Uterus (tissue), 2 donors: ENCODE data around the gene CPT1C.

Source experiments
- POLR2A ChIP-seq, 2 donors: fragments of 450-650 bp; IDR thresholded peaks; one replicate each; pipeline ENCODE4 v1.6.1; 2016; ENCODE audit warnings: antibody characterized with exemption in 2 of 2, mild to moderate bottlenecking in 1 of 2, moderate library complexity in 1 of 2
- TF ChIP-seq, protein P1 (sequence below), 4 experiments: fragments of 200-600 bp in 2 of 4; fragments of 450-650 bp in 2 of 4; sonication (generic) in 2 of 4; IDR thresholded peaks; one replicate each; pipeline ENCODE4 v1.5.1; 2016 to 2019; ENCODE audit warnings: antibody characterized with exemption in 4 of 4, mild to moderate bottlenecking in 2 of 4, moderate library complexity in 1 of 4

DNA sequence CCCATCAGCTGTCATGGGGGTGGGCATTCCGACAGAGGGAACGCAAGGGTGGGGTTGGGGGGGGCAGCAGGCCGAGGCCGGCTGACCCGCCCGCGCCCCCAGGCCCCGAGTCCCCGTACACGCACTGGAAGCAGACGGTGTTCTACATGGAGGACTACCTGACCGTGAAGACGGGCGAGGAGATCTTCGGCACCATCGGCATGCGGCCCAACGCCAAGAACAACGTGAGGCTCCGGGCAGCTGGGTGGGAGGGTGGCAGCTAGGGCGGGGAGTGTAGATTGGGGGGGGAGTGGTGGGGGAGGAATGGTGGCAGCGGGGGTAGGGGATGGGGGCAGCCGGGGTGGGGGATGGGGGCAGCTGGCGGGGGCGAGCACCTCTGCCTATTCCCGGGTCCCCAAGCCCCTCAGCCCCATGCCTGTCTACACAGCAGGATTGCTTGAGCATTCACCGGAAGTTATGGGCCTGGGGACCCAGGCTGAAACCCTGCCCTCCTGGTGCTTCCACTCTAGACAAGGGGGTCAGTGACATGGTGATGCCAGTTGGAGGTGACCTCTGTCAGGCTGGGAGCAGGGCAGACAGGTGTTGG, 4.3 kb upstream of the CPT1C start:
- TF ChIP-seq POLR2A (IDR thresholded peaks at IDR 0.05), result no peak
- TF ChIP-seq, protein P1, sequence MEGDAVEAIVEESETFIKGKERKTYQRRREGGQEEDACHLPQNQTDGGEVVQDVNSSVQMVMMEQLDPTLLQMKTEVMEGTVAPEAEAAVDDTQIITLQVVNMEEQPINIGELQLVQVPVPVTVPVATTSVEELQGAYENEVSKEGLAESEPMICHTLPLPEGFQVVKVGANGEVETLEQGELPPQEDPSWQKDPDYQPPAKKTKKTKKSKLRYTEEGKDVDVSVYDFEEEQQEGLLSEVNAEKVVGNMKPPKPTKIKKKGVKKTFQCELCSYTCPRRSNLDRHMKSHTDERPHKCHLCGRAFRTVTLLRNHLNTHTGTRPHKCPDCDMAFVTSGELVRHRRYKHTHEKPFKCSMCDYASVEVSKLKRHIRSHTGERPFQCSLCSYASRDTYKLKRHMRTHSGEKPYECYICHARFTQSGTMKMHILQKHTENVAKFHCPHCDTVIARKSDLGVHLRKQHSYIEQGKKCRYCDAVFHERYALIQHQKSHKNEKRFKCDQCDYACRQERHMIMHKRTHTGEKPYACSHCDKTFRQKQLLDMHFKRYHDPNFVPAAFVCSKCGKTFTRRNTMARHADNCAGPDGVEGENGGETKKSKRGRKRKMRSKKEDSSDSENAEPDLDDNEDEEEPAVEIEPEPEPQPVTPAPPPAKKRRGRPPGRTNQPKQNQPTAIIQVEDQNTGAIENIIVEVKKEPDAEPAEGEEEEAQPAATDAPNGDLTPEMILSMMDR (IDR thresholded peaks at IDR 0.05), result no peak
